HG03575 (cell line): ENCODE data around the gene CTDSPL.

Experiments
- ATAC-seq: cut with Tn5 transposase; IDR thresholded peaks from one replicate; pipeline ENCODE4 v1.9.1; 2021; ENCODE audit not compliant: unreplicated experiment, insufficient number of reproducible peaks, low FRiP score; ENCODE audit errors: extremely low read depth

Gene CTDSPL

GRCh38 chr3:37885814-37886213, 24.1 kb downstream of the CTDSPL start:
- no peak for ATAC-seq

GRCh38 chr3:37886395-37886794, 24.7 kb downstream of the CTDSPL start:
- no peak for ATAC-seq

- no peak for ATAC-seq
These were observed 25.4 kb downstream of the CTDSPL start for GRCh38 chr3:37887062-37887461.

GRCh38 chr3:37887824-37888223, 26.1 kb downstream of the CTDSPL start:
- ATAC-seq = no peak

GRCh38 chr3:37888421-37888820, 26.7 kb downstream of the CTDSPL start:
- ATAC-seq = no peak

- ATAC-seq = no peak
These were observed 28.8 kb downstream of the CTDSPL start for GRCh38 chr3:37890522-37890921.

- ATAC-seq = no peak
These were observed 29.5 kb downstream of the CTDSPL start for GRCh38 chr3:37891227-37891626.

- ATAC-seq = no peak
These were observed 31.4 kb downstream of the CTDSPL start for GRCh38 chr3:37892927-37893600.

GRCh38 chr3:37896827-37897226, 35.1 kb downstream of the CTDSPL start:
- ATAC-seq = no peak

- no peak for ATAC-seq
These were observed 36.1 kb downstream of the CTDSPL start for GRCh38 chr3:37897763-37898162.

GRCh38 chr3:37898424-37898823, 36.7 kb downstream of the CTDSPL start:
- ATAC-seq = no peak

- no peak for ATAC-seq
These were observed 37.5 kb downstream of the CTDSPL start for GRCh38 chr3:37899101-37899707.

GRCh38 chr3:37899711-37900306, 38.1 kb downstream of the CTDSPL start:
- no peak for ATAC-seq

GRCh38 chr3:37901721-37902120, 40.0 kb downstream of the CTDSPL start:
- ATAC-seq = no peak

GRCh38 chr3:37902674-37903073, 41.0 kb downstream of the CTDSPL start:
- ATAC-seq = no peak

GRCh38 chr3:37903320-37903719, 41.6 kb downstream of the CTDSPL start:
- no peak for ATAC-seq

GRCh38 chr3:37903734-37904133, 42.1 kb downstream of the CTDSPL start:
- ATAC-seq = no peak

- ATAC-seq = no peak
These were observed 42.9 kb downstream of the CTDSPL start for GRCh38 chr3:37904601-37905000.

- no peak for ATAC-seq
These were observed 43.7 kb downstream of the CTDSPL start for GRCh38 chr3:37905346-37905745.

- no peak for ATAC-seq
These were observed 44.5 kb downstream of the CTDSPL start for GRCh38 chr3:37905987-37906674.
